HG02571 (cell line): ENCODE measurements around the gene FJX1.
A peak's percentile ranks its signal among the peaks of the same experiment; 100 is the strongest.

Experiments used
- ATAC-seq: cut with Tn5 transposase; IDR thresholded peaks from one replicate; pipeline ENCODE4 v1.9.1; 2021; ENCODE audit warnings: mild to moderate bottlenecking, moderate library complexity; ENCODE audit not compliant: unreplicated experiment

FJX1 gene

DNA sequence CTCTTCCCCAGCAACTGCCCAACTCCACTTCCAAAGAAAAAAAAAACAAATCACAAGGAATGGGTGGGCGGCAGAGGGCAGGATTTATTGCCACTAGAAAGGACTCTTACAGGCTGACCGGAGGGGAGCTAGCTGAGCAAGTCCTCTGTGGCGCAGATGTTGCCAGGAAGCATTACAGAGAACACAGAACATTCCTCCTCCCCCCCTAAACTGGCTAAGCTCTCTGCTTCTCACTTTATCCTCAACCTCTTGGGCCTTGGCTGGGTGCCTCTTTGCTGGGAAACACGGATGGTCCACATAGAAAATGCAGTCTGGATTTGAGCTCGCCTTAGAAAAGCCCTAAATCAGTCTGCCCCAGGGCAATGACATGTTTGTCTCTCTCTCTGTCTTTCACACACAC is 12.6 kb upstream of the FJX1 start:
- ATAC-seq: no peak

DNA sequence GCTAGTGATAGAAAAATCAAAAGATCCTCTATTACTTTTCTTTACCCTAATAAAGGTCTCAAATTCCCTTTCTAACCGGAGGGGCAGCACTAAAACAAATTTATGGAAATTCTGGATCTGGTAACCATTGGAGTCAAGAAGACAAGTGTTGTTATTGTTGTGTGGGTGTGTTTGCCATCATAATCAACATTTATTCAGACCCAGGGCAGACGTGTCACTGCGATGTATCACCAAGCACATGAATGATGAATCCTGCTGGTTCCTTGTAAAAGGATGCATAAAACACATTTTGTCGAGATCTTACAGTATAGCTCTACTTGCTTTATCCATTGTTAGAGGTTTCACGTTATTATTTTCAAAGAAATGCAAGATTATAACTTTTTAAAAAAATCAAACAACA is 12.1 kb upstream of the FJX1 start:
- no peak for ATAC-seq

DNA sequence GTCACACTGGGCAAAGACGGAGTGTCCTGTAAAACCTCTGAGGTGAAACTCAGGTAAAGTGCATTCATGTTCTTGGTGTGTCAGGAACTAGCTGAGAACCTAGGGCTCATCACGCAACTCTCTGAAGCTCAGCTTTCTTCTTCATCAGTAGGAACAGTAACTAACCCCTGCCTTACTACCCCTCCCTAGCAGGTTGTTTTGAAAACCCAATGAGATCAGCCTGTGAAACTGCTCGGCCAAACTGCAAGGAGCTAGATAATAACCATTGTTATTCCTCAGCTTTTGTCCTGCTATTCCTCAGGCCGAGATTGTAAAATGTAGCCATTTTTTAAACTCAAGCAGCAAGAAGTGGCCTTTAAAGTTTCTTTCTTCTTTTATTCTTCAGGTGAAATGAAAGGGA is 9.8 kb upstream of the FJX1 start:
- ATAC-seq: no peak

DNA sequence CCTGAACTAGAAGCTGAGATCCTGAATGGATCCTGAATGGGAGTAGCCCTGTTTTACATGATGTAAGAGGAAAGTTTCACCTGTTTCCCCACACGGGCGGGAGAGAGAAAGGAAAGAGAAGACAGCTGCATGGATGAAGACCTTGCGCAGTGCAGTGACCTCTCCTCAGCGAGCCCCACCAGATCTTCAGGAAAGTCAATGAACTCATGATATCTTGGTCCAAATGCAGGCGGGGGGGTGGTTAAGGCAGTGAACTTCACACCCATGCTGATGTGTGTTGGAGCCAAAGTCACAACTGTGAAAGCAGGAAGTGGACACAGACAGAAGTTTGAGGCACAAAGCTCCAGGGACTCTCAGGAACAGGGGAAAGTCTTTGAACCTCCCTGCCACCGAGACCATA is 8.6 kb upstream of the FJX1 start:
- ATAC-seq: no peak

DNA sequence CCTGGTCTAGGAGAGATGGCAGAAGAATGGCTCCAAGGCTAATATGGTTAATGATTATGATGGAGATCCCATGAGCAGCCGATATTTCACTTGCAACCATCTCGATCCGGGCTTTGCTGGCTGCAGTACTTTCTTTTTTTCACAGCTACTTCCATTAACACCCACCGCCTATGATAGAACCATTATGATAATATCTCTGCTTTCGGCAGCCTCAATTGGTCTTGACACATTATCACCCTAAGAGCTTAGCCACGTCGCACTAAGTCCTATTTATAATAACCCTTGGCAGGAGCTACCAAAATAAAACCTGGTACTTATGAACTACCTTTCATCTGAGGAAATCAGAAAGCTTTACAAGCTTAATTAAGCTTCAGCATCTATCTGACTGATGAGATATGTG is 7.6 kb upstream of the FJX1 start:
- ATAC-seq: no peak

DNA sequence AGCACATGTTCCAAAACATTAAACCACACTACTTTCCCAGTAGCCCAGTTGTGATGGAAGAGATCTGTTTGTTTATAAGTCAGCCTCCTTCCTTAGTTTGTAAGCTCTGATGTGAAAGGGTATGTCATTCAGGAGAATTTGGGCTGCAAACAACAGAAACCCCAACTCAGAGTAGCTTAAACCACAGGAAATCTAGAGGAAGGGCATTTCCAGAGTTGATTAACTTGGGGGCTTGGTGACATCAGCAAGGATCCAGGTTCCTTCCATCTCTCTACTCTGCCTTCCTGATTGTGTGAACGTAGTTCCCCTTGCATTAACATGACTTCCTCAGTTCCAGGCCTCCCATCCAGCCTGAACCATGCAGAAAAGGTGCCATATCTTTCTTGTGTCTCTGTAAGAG is 6.5 kb upstream of the FJX1 start:
- ATAC-seq: no peak

DNA sequence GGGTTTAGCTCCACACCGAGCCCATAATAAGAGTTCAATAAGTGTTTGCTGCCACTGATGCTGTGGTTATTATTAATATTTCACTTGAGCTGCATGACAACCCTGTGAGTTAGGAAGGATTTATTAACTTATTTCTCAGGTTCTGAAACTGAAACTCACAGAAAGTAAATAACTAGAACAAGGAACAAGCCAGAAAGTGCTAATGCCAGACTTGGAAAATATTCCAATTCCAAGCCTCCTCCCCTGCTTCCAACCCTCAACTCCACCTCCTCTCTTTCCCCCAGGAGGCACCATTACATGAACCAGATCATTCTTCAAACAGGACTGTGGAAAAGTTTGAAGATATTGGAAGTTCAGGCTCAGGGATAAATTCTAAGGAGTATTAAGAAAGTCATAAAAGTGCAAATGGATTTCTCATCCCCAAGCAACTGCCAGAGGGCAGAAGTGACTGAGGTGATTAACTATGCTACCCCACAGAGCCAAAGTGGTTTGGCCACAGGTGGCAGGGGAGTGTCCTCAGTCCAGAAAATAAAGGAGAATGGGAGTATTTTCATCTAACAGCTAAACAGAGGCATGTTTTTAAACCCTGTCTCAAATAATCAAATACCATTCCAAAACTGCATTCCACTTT is 3.2 kb upstream of the FJX1 start:
- no peak for ATAC-seq

DNA sequence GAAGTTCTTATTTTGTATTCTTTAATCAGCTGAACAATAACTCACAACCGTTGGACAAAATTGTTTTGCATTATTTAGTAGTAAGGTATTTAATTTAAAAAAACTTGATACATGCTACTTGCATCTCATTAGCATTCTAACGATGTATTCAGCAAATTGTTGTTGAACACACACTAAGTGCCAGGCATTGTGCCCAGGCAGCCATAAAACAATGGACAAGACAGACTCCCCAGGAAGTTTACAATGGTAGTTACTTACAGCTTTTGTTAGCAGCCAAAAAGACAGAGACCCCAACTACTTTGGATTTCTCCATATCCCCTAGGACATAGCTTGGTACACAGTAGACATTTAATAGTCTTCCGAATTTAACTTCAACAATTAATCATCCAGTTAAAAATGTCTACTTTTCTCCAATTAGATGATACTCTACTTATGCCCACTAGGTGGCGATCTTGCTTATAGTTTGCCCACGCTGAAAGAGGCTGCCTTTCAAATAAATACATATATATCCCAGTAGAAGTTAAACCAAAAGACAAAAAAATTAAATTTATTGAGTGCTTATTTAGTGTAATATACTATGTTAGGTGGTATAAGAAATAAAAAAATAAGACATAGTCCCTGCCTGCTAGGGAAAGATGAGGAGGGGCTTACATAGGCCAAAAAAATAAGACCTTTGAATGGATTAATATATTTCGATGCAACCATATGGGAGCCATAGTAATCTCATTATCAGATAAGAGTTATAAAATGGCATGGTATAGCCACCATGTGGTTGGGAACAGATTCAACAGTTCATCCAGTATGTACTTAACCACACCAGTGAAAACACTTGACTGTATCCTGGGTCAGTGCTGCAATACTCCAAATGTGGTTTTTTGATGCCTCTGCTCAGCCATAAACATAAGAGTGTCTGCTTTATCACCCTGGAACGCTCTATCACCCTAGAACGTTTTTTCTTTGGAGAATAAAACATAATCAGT is 2.0 kb upstream of the FJX1 start:
- no peak for ATAC-seq

DNA sequence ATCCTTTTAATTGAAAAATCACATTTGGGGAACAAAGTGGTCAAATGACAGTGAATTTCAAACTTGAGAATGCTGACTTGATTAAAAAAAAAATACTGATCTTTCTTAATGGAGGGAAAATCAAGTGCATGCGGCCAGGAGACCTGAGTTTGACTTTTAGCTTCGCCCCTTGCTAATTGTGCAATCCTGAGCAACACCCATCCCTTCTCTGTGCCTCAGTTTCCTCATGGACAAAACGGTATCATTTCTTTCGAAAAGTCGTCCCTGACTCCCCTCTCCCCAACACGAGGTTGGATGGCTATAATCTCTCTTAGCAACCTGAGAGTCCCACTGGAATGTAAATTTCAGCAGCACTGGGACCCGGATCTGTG is 959 bp upstream of the FJX1 start:
- ATAC-seq: no peak

DNA sequence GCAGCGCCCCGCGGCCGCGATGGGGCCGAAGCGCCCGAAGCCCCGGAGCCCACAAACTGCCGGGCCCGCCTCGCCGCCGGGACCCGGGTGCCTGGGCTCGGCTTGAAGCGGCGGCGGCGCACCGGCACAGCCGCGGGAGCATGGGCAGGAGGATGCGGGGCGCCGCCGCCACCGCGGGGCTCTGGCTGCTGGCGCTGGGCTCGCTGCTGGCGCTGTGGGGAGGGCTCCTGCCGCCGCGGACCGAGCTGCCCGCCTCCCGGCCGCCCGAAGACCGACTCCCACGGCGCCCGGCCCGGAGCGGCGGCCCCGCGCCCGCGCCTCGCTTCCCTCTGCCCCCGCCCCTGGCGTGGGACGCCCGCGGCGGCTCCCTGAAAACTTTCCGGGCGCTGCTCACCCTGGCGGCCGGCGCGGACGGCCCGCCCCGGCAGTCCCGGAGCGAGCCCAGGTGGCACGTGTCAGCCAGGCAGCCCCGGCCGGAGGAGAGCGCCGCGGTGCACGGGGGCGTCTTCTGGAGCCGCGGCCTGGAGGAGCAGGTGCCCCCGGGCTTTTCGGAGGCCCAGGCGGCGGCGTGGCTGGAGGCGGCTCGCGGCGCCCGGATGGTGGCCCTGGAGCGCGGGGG is 346 bp downstream of the FJX1 start:
- peak; percentile 33 for ATAC-seq

DNA sequence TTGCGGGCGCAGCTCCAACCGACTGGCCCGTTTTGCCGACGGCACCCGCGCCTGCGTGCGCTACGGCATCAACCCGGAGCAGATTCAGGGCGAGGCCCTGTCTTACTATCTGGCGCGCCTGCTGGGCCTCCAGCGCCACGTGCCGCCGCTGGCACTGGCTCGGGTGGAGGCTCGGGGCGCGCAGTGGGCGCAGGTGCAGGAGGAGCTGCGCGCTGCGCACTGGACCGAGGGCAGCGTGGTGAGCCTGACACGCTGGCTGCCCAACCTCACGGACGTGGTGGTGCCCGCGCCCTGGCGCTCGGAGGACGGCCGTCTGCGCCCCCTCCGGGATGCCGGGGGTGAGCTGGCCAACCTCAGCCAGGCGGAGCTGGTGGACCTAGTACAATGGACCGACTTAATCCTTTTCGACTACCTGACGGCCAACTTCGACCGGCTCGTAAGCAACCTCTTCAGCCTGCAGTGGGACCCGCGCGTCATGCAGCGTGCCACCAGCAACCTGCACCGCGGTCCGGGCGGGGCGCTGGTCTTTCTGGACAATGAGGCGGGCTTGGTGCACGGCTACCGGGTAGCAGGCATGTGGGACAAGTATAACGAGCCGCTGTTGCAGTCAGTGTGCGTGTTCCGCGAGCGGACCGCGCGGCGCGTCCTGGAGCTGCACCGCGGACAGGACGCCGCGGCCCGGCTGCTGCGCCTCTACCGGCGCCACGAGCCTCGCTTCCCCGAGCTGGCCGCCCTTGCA is 1.0 kb downstream of the FJX1 start:
- peak; percentile 21 for ATAC-seq

DNA sequence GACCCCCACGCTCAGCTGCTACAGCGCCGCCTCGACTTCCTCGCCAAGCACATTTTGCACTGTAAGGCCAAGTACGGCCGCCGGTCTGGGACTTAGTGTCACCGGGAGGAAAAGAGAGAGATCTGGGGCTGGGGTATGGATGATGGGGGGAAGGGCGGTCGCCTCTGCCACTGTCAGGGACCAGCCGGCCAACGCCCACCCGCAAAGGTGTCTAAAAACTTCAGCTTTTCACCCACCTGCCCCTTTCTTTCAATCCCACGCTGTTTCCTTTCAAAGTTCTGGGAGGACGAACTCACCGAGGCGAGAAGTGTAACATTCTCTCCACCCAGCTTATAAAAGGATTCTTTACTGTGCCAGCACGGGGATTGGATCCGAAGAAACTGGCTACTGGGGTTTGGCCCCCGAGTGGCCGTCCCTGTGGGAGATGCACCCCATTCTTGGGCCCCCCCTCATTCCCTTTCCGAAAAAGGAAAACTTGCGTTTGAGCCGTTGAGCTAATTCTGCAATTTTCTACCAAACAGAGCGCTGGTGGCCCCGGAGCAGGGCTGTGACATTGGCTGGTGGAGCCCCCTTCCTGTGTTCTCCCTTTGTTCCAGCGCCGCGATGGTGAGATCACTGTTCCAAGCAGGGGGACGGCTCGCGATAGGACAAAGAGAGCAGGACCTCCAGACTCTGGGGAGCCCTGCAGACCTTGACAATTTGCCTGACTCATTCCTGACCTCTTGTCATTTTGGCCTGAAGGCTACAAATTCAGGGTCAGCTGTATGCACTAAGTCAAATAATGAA is 1.8 kb downstream of the FJX1 start:
- ATAC-seq: no peak

DNA sequence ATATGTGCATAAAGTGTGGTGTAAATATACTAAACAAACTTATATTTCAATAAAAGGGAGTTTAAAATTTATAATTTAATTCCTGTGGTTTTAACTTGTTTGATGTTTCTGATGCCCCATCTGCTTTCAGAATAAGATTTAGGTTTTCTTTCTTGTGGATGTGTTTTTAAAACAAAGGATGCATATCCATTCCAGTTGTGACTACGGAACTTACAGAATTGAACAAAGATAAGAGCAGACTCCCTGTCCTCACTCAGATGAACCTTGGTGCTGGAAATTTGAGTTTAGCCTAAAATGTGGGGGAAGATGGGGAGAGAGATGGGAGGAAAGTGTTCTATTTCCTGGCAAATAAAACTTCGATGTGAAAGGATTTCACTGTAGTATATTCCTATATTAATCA is 2.5 kb downstream of the FJX1 start:
- no peak for ATAC-seq

DNA sequence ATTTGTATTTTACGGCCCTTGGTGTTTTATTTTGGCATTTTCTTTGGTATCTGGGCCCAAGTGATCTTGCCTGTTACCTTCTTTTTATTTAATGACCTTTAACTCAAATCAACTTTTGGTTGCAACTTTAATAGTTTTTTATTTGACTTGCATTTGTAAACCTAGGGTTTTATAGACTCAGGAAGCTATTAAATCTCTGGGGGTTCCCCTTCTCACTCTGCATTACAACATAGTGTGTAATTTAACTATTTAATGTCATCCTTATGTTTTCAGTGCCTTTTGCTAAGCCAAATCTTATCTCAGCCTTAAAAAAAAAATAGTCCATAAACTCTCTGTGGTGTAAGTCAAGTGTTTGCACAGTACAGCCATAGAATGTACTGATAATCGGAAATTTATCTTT is 3.4 kb downstream of the FJX1 start:
- ATAC-seq: no peak

DNA sequence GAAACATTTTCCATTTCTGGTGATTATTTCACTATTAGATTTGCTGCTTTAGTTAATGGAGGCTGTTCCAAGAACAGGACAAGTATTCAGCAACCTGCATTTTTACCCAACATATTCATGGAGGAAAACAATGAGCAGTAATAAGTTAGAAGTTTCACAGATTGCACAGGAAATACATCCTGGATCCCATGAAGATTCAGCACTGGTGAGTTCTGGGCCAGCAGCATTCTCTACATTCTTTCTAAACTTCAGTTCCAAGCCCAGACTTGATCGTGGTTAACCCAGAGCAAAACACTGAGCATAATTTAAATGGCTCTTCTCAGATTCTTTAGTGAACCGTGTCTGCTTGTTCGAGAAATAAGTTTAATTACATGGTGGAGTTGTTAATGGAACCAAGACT is 3.8 kb downstream of the FJX1 start:
- no peak for ATAC-seq

DNA sequence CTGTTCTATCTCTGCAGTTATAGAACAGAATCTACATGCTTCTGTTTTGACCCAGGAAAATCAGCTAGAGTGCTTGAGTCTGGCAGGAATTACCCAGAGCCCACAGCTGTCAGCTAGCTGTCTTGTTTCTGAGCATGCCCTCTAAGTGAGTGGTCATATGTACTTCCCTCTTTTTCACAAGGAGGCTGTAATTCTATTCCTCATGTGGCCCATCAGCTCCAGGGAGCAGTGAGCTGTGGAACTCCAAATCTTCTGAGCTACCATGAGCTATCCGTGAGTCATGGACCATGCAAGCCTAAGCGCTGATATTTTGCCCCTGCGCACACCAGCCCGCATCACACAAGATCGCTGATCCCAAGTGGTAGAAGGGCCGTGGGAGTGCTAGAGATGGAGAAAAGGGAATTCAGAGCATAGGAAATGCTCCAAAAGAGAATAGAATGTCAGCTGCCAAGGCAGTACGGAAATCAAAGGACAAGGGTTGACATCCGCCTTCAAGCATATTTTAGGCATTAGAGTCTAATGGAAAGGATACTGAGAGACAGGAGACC is 5.4 kb downstream of the FJX1 start:
- no peak for ATAC-seq

DNA sequence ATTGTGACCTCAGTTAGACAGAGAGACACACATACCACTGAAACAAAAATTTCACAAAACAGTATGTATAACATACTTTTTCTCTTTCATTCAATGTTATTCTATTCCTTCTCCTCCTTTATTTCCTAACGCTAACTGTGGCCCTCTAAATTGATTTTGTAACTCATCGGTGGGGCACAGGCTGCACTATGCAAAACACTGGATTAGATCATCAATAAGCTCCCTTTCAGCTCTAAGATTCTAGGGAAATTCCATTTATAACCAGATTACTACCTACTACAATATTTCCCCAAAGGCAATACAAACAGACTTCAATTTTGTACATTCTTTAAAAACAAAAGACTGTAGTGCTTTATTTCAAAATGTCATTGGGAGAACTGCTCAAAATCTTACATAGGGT is 6.1 kb downstream of the FJX1 start:
- no peak for ATAC-seq

DNA sequence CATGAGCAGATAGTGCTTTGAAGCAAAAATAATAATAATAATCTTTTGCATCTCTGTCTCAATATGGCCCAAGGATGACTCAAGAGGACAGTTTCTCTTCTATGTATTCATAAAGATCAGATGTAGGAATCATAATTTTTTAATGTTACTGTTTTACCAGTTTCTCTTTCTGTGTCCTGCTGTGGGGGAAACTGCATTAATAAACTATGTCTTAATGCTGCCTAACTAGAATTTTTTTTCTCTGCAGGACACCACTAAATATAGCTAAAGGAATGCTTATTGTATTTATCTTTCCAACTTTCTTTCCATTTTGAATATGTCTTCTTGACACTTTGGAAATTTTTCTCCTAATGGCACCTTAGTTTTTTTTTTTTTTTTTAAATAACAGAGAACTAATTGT is 6.5 kb downstream of the FJX1 start:
- no peak for ATAC-seq

DNA sequence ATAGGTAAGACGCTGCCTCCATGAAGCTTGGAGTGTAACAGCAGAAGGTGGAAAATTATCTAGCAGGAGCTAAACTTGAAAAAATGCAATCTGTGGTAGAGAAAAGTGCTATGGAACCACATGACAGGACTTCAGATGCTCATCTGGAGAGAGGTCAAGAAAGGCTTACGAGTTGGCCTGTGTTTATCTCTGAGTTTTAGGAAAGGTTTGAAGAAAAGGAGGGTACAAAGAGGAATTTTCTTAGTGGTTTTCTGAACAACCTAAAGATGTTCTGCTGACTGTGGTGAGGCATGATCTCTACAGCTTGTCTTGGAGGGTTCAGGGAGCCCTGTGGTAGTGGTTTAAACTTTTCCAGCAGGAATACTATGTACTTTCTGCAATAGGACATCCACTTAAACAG is 8.2 kb downstream of the FJX1 start:
- ATAC-seq: no peak

DNA sequence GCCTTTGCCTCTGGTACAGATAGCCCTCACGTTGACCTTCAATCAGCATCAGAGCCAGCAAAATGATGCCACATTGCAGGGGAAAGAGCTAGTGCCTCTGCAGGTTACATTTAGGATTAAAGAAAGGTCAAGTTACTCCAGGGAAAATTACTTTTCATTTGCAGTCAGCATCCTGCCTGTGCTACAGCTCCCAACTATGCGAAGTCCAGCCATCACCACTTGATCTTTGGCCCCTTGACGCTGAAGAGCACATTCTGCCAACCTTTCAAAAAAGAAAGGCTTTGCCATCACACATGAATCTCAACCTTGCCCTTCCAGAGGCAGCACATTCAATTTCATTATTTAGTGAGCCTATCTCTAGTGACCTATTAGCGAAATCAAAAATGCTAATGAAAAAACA is 11.3 kb downstream of the FJX1 start:
- no peak for ATAC-seq
